H1 (cell line): ENCODE measurements around the gene SUB1. TPM values are rescaled to one million over a fixed set of nuclear protein-coding genes. Genes with fewer than 3 reads are reported as not detected.

Experiments
- CTCF ChIA-PET: fragments of 300-600 bp; sonication (Branson Sonifier 250); formaldehyde crosslinking; loops from one replicate; lab custom pipeline; 2021; ENCODE audit not compliant: partially characterized antibody; lab: Charles Lee
- POLR2A ChIA-PET: fragments of 300-600 bp; sonication (Branson Sonifier 250); formaldehyde crosslinking; loops from one replicate; lab custom pipeline; 2021; ENCODE audit warnings: inconsistent platforms; ENCODE audit not compliant: partially characterized antibody; lab: Charles Lee
- DNase-seq, 2 experiments: peaks; one replicate each; pipeline versions ENCODE4 v3.0.0 to v3.0.0-alpha.2; 2010 to 2022; ENCODE audit warnings: low spot score in 2 of 2, low read depth in 1 of 2, mixed read lengths in 1 of 2
- FAIRE-seq: peaks from 2 replicates; lab custom pipeline; 2011; peaks lifted over from hg19 to GRCh38; lab: Jason Lieb, UNC
- H2AFZ ChIP-seq: 2 replicates; pipeline ENCODE4 v1.8.1; 2012; ENCODE audit warnings: low read length, inconsistent platforms
- H2AK5ac ChIP-seq: 2 replicates; pipeline ENCODE4 v1.6.1; 2013; ENCODE audit warnings: low read depth, low read length
- H2BK120ac ChIP-seq: replicated peaks from 2 replicates; pipeline ENCODE3; 2013; ENCODE audit warnings: low read depth, low read length, inconsistent platforms
- H2BK12ac ChIP-seq: 2 replicates; pipeline ENCODE4 v1.6.1; 2013; ENCODE audit warnings: low read depth, low read length
- H2BK15ac ChIP-seq: 2 replicates; pipeline ENCODE4 v1.6.1; 2013; ENCODE audit warnings: low read length
- H2BK20ac ChIP-seq: 2 replicates; pipeline ENCODE4 v1.6.1; 2013; ENCODE audit warnings: low read length
- H2BK5ac ChIP-seq: 2 replicates; pipeline ENCODE4 v1.6.1; 2013; ENCODE audit warnings: low read depth, low read length
- H3K14ac ChIP-seq: 2 replicates; pipeline ENCODE4 v1.6.1; 2013; ENCODE audit warnings: inconsistent platforms; ENCODE audit not compliant: insufficient read length
- H3K18ac ChIP-seq: 2 replicates; pipeline ENCODE4 v1.6.1; 2013; ENCODE audit warnings: low read length; ENCODE audit errors: extremely low read depth
- H3K23ac ChIP-seq: 2 replicates; pipeline ENCODE4 v1.6.1; 2013; ENCODE audit warnings: inconsistent platforms; ENCODE audit not compliant: insufficient read length
- H3K23me2 ChIP-seq: 2 replicates; pipeline ENCODE4 v1.6.1; 2013; ENCODE audit warnings: low read depth, low read length
- H3K27ac ChIP-seq: 2 replicates; pipeline ENCODE4 v1.6.1; 2011; ENCODE audit warnings: low read depth, low read length, inconsistent platforms
- H3K27me3 ChIP-seq, 4 experiments: replicated peaks in 1 of 4; 1 replicate in 1 of 4; 2 replicates in 3 of 4; pipeline versions ENCODE4 v1.6.1 to v1.8.1; 2011 to 2013; ENCODE audit warnings: low read length in 3 of 4, mild to moderate bottlenecking in 3 of 4, inconsistent platforms in 2 of 4, mixed read lengths in 2 of 4, moderate library complexity in 1 of 4; ENCODE audit not compliant: control insufficient read depth in 3 of 4, insufficient read depth in 3 of 4; ENCODE audit errors: extremely low read depth in 1 of 4
- H3K36me3 ChIP-seq, 4 experiments: 2 replicates each; pipeline versions ENCODE4 v1.6.1 to v1.8.1; 2011 to 2013; ENCODE audit warnings: mild to moderate bottlenecking in 4 of 4, low read length in 3 of 4, moderate library complexity in 2 of 4, control low read depth in 1 of 4, inconsistent platforms in 1 of 4; ENCODE audit not compliant: insufficient read depth in 4 of 4, control insufficient read depth in 2 of 4
- H3K4ac ChIP-seq: replicated peaks from 2 replicates; pipeline ENCODE3; 2013; ENCODE audit warnings: low read length, low read depth, mixed read lengths, inconsistent platforms; ENCODE audit not compliant: insufficient read length
- H3K4me1 ChIP-seq, 4 experiments: replicated peaks in 1 of 4; 1 replicate in 1 of 4; 2 replicates in 3 of 4; pipeline versions ENCODE4 v1.6.1 to v1.8.1; 2011 to 2013; ENCODE audit warnings: low read length in 3 of 4, inconsistent platforms in 2 of 4, mixed read lengths in 1 of 4; ENCODE audit not compliant: insufficient read depth in 4 of 4, control insufficient read depth in 3 of 4
- H3K4me2 ChIP-seq, 2 experiments: 2 replicates each; pipeline versions ENCODE4 v1.6.1 to v1.8.1; 2011 to 2013; ENCODE audit warnings: low read depth in 2 of 2, low read length in 2 of 2, control low read depth in 1 of 2, inconsistent platforms in 1 of 2, mild to moderate bottlenecking in 1 of 2; ENCODE audit not compliant: insufficient read depth in 1 of 2
- H3K4me3 ChIP-seq, 4 experiments: fragments of 200-600, 300-600 bp in 1 of 4; sonication (generic), shearing (Covaris generic), sonication (Bioruptor Twin) in 1 of 4; 2 replicates each; pipeline versions ENCODE4 v1.5.1 to v1.8.1; 2011 to 2016; ENCODE audit warnings: low read length in 4 of 4, low read depth in 3 of 4, control low read depth in 2 of 4, inconsistent platforms in 2 of 4, mild to moderate bottlenecking in 2 of 4, mixed read lengths in 1 of 4, moderate library complexity in 1 of 4; ENCODE audit not compliant: insufficient read depth in 2 of 4; ENCODE audit errors: extremely low read depth in 1 of 4
- H3K56ac ChIP-seq: replicated peaks from 2 replicates; pipeline ENCODE3; 2013; ENCODE audit warnings: low read depth, mild to moderate bottlenecking, mixed read lengths, low read length, inconsistent platforms; ENCODE audit not compliant: insufficient read length
- H3K79me1 ChIP-seq: 2 replicates; pipeline ENCODE4 v1.6.1; 2013; ENCODE audit warnings: low read depth, low read length, control low read depth
- H3K79me2 ChIP-seq, 2 experiments: 2 replicates each; pipeline versions ENCODE4 v1.6.1 to v1.8.1; 2012 to 2013; ENCODE audit warnings: low read length in 2 of 2, mild to moderate bottlenecking in 2 of 2, inconsistent platforms in 1 of 2; ENCODE audit not compliant: insufficient read depth in 2 of 2, control insufficient read depth in 1 of 2
- H3K9ac ChIP-seq, 4 experiments: replicated peaks in 1 of 4; 1 replicate in 1 of 4; 2 replicates in 3 of 4; pipeline versions ENCODE4 v1.6.1 to v1.8.1; 2011 to 2013; ENCODE audit warnings: low read depth in 3 of 4, low read length in 3 of 4, control low read depth in 2 of 4, mild to moderate bottlenecking in 2 of 4, moderate library complexity in 2 of 4, inconsistent platforms in 1 of 4; ENCODE audit errors: extremely low read depth in 1 of 4
- H3K9me3 ChIP-seq, 2 experiments: 2 replicates each; pipeline versions ENCODE4 v1.6.1 to v1.8.1; 2012 to 2013; ENCODE audit warnings: mild to moderate bottlenecking in 2 of 2, moderate library complexity in 2 of 2, control low read depth in 1 of 2, inconsistent platforms in 1 of 2, low read depth in 1 of 2, low read length in 1 of 2, mixed read lengths in 1 of 2; ENCODE audit not compliant: insufficient read depth in 2 of 2
- H4K20me1 ChIP-seq, 2 experiments: replicated peaks in 1 of 2; 2 replicates each; pipeline versions ENCODE3 to v1.8.1; 2011 to 2013; ENCODE audit warnings: inconsistent platforms in 2 of 2, low read length in 2 of 2, mild to moderate bottlenecking in 1 of 2; ENCODE audit not compliant: insufficient read depth in 2 of 2, control insufficient read depth in 1 of 2
- H4K5ac ChIP-seq: 2 replicates; pipeline ENCODE4 v1.6.1; 2013; ENCODE audit warnings: low read length, low read depth, mixed read lengths, inconsistent platforms; ENCODE audit not compliant: insufficient read length
- H4K8ac ChIP-seq: 2 replicates; pipeline ENCODE4 v1.8.0; 2013; ENCODE audit warnings: mild to moderate bottlenecking, moderate library complexity, low read length, inconsistent platforms; ENCODE audit not compliant: insufficient read depth; ENCODE audit errors: extremely low read depth
- H4K91ac ChIP-seq: replicated peaks from 2 replicates; pipeline ENCODE3; 2013; ENCODE audit warnings: low read length, mixed read lengths, inconsistent platforms; ENCODE audit not compliant: insufficient read length
- WGBS, 2 experiments: shearing (Covaris generic) in 1 of 2; methylation state at CpG; one replicate each; pipeline versions ENCODE4 v1.1.6 to v1.1.7; 2013 to 2015; ENCODE audit warnings: low lambda C conversion rate in 2 of 2, mixed read lengths in 2 of 2, inconsistent platforms in 1 of 2, low coverage in 1 of 2, missing lambda C conversion rate in 1 of 2; ENCODE audit not compliant: insufficient replicate concordance in 2 of 2, insufficient coverage in 1 of 2, insufficient read length in 1 of 2; ENCODE audit errors: extremely low coverage in 1 of 2, missing lambda C conversion rate in 1 of 2; 5-methylcytosine and 5-hydroxymethylcytosine counted together
- polyA plus RNA-seq, 7 experiments: library from polyadenylated mRNA; depleted of rRNA in 3 of 7; stranded (reverse) in 5 of 7; unstranded in 2 of 7; fragments of >200 nt in 5 of 7; fragments of 200-250 nt in 2 of 7; gene quantifications; 1 replicate in 5 of 7; 2 replicates in 1 of 7; 4 replicates in 1 of 7; pipeline versions ENCODE4 v1.2.1 to v1.2.3, GENCODE V29; 2011 to 2013; ENCODE audit warnings: missing spikeins in 2 of 7, mixed read lengths in 2 of 7
- total RNA-seq: library from RNA; stranded (reverse); fragmentation: NEBNext Ultra II Directional; extraction: Animal tissue kit (Norgen Biotek cat#: 25700); gene quantifications from 2 replicates; pipeline ENCODE4 v1.2.1, GENCODE V29; 2021

Gene SUB1
- total and polyA plus RNA-seq, 2 of the 8 experiments (the other 6 are each of a cell fraction or from before 2014, with no cell fraction given), result 83.9 to 325 TPM

DNA sequence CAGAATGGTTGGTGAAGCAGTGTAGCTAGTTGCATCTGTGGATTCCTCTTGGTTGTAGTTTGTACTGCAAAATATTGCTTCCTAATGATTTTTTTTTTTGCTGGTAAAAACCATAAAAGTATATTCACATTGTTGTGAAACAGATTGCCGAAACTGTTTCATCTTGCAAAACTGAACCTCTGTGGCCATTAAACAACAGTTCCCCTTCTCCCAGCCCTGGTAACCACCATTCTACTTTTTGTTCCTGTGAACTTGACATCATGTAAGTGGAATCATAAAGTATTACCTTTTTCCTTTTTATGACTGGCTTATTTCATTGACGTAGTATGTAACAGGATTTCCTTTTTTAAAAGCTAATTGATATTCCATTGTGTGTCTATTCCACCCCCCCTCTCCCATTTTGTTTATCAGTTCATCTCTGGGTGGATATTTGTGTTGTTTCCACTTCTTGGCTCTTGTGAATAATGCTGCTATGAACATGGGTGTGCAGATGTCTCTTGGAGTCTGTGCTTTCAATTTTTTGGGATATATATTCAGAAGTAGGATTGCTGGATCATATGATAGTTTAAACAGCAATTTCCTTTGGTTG lies 11.8 kb downstream of the SUB1 start:
- WGBS, 2 experiments, result 50% methylated on average over 2 of the region's 2 CpGs; no CpG with 5 or more reads in 1 of the 2 experiments
- Histone ChIP-seq H3K4me1 (no peaks in the 10 kb centered on the region), H3K79me1 (no peaks in the 10 kb centered on the region; the same call in 1 of the 2 replicates), H2BK5ac (no peak overlapping the region), H3K23me2 (peaks cover 3% of the 10 kb centered on the region; the same call in 1 of the 2 replicates), H3K14ac (no peak overlapping the region), H3K18ac (no peak overlapping the region), H3K27me3 (peaks cover 0 to 1% (median 0%) of the 10 kb centered on the region in 4 experiments; a peak in 1 of 7 replicates), H2BK12ac (no peak overlapping the region), H2AFZ (no peak overlapping the region), H3K4me2 (no peak overlapping the region), H3K4me3 (no peak overlapping the region), H3K23ac (no peak overlapping the region), H3K9me3 (no peaks in the 10 kb centered on the region), H3K9ac (no peak overlapping the region), H3K36me3 (peaks cover 10 to 95% (median 50%) of the 10 kb centered on the region in 4 experiments), H3K4ac (no peak overlapping the region), H3K79me2 (peaks cover 0 to 59% of the 10 kb centered on the region in 2 experiments; a peak in 2 of 4 replicates), H4K20me1 (peaks cover 4% of the 10 kb centered on the region in 2 experiments), H4K91ac (no peak overlapping the region), H3K27ac (no peak overlapping the region), H4K5ac (no peak overlapping the region), H4K8ac (no peak overlapping the region), H2AK5ac (no peak overlapping the region), H2BK20ac (no peak overlapping the region), H2BK120ac (no peak overlapping the region), H3K56ac (no peak overlapping the region), H2BK15ac (no peak overlapping the region)
- CTCF ChIA-PET, result interaction anchor here (0.6 kb wide), 1 partner anchor 313 kb away, joined by 4 read pairs; no protein-coding TSS in a partner anchor
- FAIRE-seq (no peak), DNase-seq (no peak)
- POLR2A ChIA-PET, result interaction anchor here (0.6 kb wide), 2 partner anchors 12 to 35 kb away, joined by 3 read pairs; partner anchors contain the start of gene SUB1
